ENCODE measurements around the gene SLC12A8. TPM values are rescaled to one million over a fixed set of nuclear protein-coding genes. Genes with fewer than 3 reads are reported as not detected.
A peak's percentile ranks its signal among the peaks of the same experiment; 100 is the strongest.

The SLC12A8 gene
- total RNA-seq, 1 donor from 2014 or later: 0.51 TPM

GRCh38 chr3:125144653-125145314 lies 67.8 kb downstream of the SLC12A8 start:
- no peak for DNase-seq (ENCODE audit: low spot score)
- intact Hi-C loops (cut with DNase I): loop anchor here (5.0 kb wide), 1 partner anchor 147 kb away; no protein-coding TSS in a partner anchor

GRCh38 chr3:125143982-125144652 lies 68.4 kb downstream of the SLC12A8 start:
- intact Hi-C loops (cut with DNase I): loop anchor here (5.0 kb wide), 1 partner anchor 147 kb away; no protein-coding TSS in a partner anchor
- DNase-seq (ENCODE audit: low spot score): no peak

DNA sequence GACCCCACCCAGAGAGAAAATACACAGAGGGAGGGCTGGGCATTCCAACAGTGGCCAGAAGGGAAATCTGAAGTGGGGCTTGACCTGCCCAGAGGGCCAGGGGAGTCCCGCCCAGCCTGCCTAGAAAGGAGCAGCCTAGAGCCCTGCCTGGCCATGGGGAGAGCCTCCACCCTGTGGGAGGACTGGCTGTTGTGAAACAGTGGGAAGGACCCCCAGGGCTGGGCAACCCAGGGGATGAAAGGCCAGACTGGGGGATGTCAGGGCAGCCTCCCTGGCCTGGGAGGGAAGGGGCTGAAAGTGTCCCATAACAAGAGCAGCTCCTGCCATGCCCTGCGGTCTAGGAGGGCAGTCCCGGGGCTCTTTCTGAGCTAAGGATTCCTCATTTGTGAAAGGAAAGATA lies 69.0 kb downstream of the SLC12A8 start:
- intact Hi-C loops (cut with DNase I): loop anchor here (5.0 kb wide), 1 partner anchor 146 kb away; no protein-coding TSS in a partner anchor
- no peak for DNase-seq (ENCODE audit: low spot score)

GRCh38 chr3:125142940-125143339 lies 69.6 kb downstream of the SLC12A8 start:
- DNase-seq (ENCODE audit: low spot score): no peak
- intact Hi-C loops (cut with DNase I): loop anchor here (1.0 to 5.0 kb wide), 2 partner anchors 18 to 146 kb away; no protein-coding TSS in a partner anchor

GRCh38 chr3:125142420-125142778 lies 70.1 kb downstream of the SLC12A8 start:
- no peak for DNase-seq (ENCODE audit: low spot score)
- intact Hi-C loops (cut with DNase I): loop anchor here (1.0 to 5.0 kb wide), 2 partner anchors 19 to 145 kb away; no protein-coding TSS in a partner anchor

GRCh38 chr3:125141596-125142419 lies 70.7 kb downstream of the SLC12A8 start:
- intact Hi-C loops (cut with DNase I): loop anchor here (1.0 to 5.0 kb wide), 3 partner anchors 19 to 145 kb away; partner anchors contain the start of gene HEG1
- DNase-seq (ENCODE audit: low spot score): peak; percentile 89

GRCh38 chr3:125140818-125141595 lies 71.5 kb downstream of the SLC12A8 start:
- no peak for DNase-seq (ENCODE audit: low spot score)
- intact Hi-C loops (cut with DNase I): loop anchor here (2.0 to 5.0 kb wide), 2 partner anchors 86 to 144 kb away; partner anchors contain the start of gene HEG1

- intact Hi-C loops (cut with DNase I): loop anchor here (2.0 to 5.0 kb wide), 2 partner anchors 85 to 143 kb away; partner anchors contain the start of gene HEG1
- DNase-seq (ENCODE audit: low spot score): no peak
These were observed 72.3 kb downstream of the SLC12A8 start for GRCh38 chr3:125140011-125140817.

- DNase-seq (ENCODE audit: low spot score): no peak
- intact Hi-C loops (cut with DNase I): no loop called here
These were observed 73.2 kb downstream of the SLC12A8 start for GRCh38 chr3:125139386-125139785.

DNA sequence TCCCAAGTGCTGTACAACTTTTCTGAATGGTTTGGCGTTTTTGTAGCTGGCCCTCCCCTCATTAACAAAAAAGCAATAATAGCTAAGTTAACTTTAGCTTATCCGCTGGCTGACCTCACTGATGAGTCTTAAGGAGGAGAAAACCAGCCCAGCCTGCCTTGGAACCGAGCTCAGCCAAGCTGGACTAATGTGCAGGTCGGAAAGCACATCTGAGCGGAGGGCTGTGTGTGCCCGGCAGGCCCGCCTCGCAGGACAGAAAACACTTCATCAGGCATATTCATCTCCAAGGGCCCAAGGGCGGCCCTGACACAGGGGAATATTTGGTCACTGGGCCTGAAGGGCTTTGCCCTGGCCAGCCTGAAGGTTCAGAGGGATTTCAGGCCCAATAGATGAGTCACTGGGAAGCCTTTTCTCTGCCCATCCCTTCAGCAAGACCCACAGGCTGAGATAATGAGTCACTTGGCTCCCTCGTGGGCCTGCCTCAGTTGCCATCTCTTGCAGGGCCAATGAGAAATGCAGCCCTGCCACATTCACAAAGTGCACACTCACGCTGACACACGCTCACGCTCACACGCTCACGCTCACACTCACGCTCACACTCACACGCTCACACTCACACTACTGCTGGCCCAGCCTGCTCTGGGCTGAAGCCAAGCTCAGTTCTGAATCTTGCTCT lies 75.1 kb downstream of the SLC12A8 start:
- intact Hi-C loops (cut with DNase I): no loop called here
- no peak for DNase-seq (ENCODE audit: low spot score)

GRCh38 chr3:125136966-125137357 lies 75.6 kb downstream of the SLC12A8 start:
- no peak for DNase-seq (ENCODE audit: low spot score)
- intact Hi-C loops (cut with DNase I): no loop called here

- intact Hi-C loops (cut with DNase I): no loop called here
- DNase-seq (ENCODE audit: low spot score): no peak
These were observed 76.0 kb downstream of the SLC12A8 start for GRCh38 chr3:125136515-125136914.

DNA sequence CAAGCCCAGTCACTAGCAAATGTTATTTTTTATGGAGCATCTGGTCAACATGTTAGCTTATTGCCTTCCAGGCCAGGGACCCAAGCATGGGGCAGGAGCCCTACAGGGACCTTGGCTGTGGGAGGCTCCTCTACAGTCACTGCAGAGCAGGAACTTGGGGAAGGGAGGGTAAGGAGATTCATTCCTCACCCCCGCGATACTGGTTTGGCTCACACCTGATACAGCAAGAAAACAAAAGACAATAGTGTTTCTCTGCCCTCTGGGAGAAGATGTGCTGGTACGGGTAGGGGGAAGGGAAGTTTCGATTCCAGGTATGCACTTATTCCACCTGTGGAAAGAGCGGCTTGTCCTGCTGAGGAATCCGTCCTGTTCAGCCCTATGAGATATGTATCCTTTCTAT lies 77.6 kb downstream of the SLC12A8 start:
- intact Hi-C loops (cut with DNase I): no loop called here
- DNase-seq (ENCODE audit: low spot score): no peak

- intact Hi-C loops (cut with DNase I): no loop called here
- DNase-seq (ENCODE audit: low spot score): no peak
These were observed 79.7 kb downstream of the SLC12A8 start for GRCh38 chr3:125132815-125133214.

GRCh38 chr3:125129512-125129997 lies 83.0 kb downstream of the SLC12A8 start:
- DNase-seq (ENCODE audit: low spot score): no peak
- intact Hi-C loops (cut with DNase I): no loop called here

GRCh38 chr3:125128861-125129501 lies 83.6 kb downstream of the SLC12A8 start:
- intact Hi-C loops (cut with DNase I): no loop called here
- DNase-seq (ENCODE audit: low spot score): no peak

DNA sequence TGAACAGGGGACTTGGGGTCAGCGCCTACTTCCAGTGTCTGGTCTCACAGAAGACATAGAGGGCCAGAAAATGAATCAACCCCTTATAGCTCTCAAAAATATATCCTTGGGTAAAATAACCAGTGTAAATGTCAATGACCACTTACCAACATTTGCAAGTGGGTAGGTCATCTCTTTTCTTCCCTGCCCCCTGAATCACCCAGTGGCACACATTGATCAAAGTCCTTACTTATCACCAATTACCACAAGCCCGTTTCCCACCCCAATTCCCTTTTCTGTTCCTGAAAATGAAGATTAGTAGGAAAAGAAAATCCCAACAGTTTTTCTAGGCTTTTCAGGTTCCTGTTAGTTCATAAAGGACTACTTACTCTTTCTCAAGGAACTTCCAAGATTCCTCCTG lies 86.2 kb downstream of the SLC12A8 start:
- intact Hi-C loops (cut with DNase I): no loop called here
- no peak for DNase-seq (ENCODE audit: low spot score)
